ENCODE results near the gene FAM117B.
"Not testable (repeated sequence)": the region's sequence is repeated elsewhere in the genome, so short reads cannot be mapped to it uniquely, and the experiment has no call there.

- not testable (repeated sequence) for TF ChIP-seq EP300 (IDR thresholded peaks at IDR 0.05); RAD21 (conservative IDR thresholded peaks at IDR 0.05 in 1 of 2, IDR thresholded peaks at IDR 0.05 in 1 of 2); ESRRA (IDR thresholded peaks at IDR 0.05; ENCODE audit: borderline replicate concordance, low read length); CTCF (IDR thresholded peaks at IDR 0.05); POLR2A (IDR thresholded peaks at IDR 0.05; ENCODE audit: low read length); HEYL (CRISPR knock-in tag; IDR thresholded peaks at IDR 0.05); USF2 (IDR thresholded peaks at IDR 0.05); MAFK (IDR thresholded peaks at IDR 0.05; ENCODE audit: partially characterized antibody); RCOR1 (IDR thresholded peaks at IDR 0.05; ENCODE audit: low read depth, low read length)
Measured at GRCh38 chr2:202805911-202806310, 171.1 kb downstream of the FAM117B start.
